Activated naive CD8-positive, alpha-beta T cell (primary cell): ENCODE measurements around the gene ZBTB25.

Experiments used
- H3K27ac Mint-ChIP-seq: one replicate; pipeline ENCODE4 v1.8.0; 2021; ENCODE audit warnings: mixed read lengths
- H3K27me3 Mint-ChIP-seq: one replicate; pipeline ENCODE4 v1.8.0; 2021; ENCODE audit warnings: mixed read lengths
- H3K36me3 Mint-ChIP-seq: one replicate; pipeline ENCODE4 v1.8.0; 2021; ENCODE audit warnings: mixed read lengths
- H3K4me1 Mint-ChIP-seq: one replicate; pipeline ENCODE4 v1.8.0; 2021; ENCODE audit warnings: low read depth, mixed read lengths
- H3K4me3 Mint-ChIP-seq: one replicate; pipeline ENCODE4 v1.8.0; 2021; ENCODE audit warnings: mild to moderate bottlenecking, mixed read lengths
- H3K9me3 Mint-ChIP-seq: one replicate; pipeline ENCODE4 v1.8.0; 2021; ENCODE audit warnings: low read depth, mixed read lengths

The ZBTB25 gene

GRCh38 chr14:64416348-64416932 is 87.2 kb downstream of the ZBTB25 start:
- Mint-ChIP-seq H3K9me3 (no peaks in the 10 kb centered on the region), H3K36me3 (peaks cover 25% of the 10 kb centered on the region), H3K27ac (no peak overlapping the region), H3K4me1 (peaks cover 7% of the 10 kb centered on the region), H3K4me3 (no peak overlapping the region), H3K27me3 (no peaks in the 10 kb centered on the region)

GRCh38 chr14:64412237-64412636 is 91.4 kb downstream of the ZBTB25 start:
- H3K4me1 Mint-ChIP-seq, result peaks cover 10% of the 10 kb centered on the region
- no peak overlapping the region for H3K27ac Mint-ChIP-seq
- H3K27me3 Mint-ChIP-seq, result no peaks in the 10 kb centered on the region
- no peaks in the 10 kb centered on the region for H3K9me3 Mint-ChIP-seq
- H3K36me3 Mint-ChIP-seq, result peaks cover 14% of the 10 kb centered on the region
- no peak overlapping the region for H3K4me3 Mint-ChIP-seq

- no peaks in the 10 kb centered on the region for H3K27me3 Mint-ChIP-seq
- H3K9me3 Mint-ChIP-seq, result no peaks in the 10 kb centered on the region
- H3K27ac Mint-ChIP-seq, result no peak overlapping the region
- no peak overlapping the region for H3K4me3 Mint-ChIP-seq
- H3K4me1 Mint-ChIP-seq, result peaks cover 10% of the 10 kb centered on the region
- H3K36me3 Mint-ChIP-seq, result peaks cover 19% of the 10 kb centered on the region
These were observed 92.6 kb downstream of the ZBTB25 start for GRCh38 chr14:64411001-64411400.

DNA sequence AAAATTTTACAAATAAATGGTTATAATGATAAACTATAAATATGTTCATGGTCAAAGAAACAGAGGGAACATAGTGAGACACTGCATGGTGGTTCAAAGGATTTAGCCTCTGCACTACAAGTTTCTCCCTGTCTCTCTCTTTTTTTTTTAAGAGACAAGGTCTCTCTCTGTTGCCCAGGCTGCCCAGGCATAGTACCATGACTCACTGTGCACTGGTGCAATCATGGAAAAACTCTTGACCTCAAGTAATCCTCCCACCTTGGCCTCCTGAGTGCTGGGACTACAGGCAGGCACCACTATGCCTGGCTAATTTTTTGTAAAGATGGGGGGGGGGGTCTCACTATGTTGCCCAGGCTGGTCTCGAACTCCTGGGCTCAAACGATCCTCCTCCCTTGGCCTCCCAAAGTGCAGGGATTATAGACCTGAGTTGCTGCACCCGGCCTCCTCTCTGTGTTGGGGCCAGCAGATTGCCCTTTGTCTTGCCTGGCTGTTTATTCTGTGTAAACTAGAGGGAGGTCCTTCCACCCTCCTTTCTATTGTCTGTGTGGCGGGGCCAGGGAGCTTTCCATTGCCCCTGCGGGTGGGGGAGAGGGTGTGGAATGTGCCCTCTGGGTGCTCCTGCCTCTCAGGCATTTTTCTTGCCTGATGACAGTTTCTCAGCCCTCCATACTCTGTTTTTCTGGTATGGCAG is 93.4 kb downstream of the ZBTB25 start:
- no peak overlapping the region for H3K4me3 Mint-ChIP-seq
- no peak overlapping the region for H3K27ac Mint-ChIP-seq
- peaks cover 10% of the 10 kb centered on the region for H3K4me1 Mint-ChIP-seq
- H3K36me3 Mint-ChIP-seq, result peaks cover 13% of the 10 kb centered on the region
- H3K27me3 Mint-ChIP-seq, result no peaks in the 10 kb centered on the region
- H3K9me3 Mint-ChIP-seq, result no peaks in the 10 kb centered on the region

GRCh38 chr14:64409126-64409920 is 94.3 kb downstream of the ZBTB25 start:
- Mint-ChIP-seq H3K36me3 (peaks cover 17% of the 10 kb centered on the region), H3K27ac (no peak overlapping the region), H3K27me3 (no peaks in the 10 kb centered on the region)

GRCh38 chr14:64407329-64407728 is 96.3 kb downstream of the ZBTB25 start:
- Mint-ChIP-seq H3K4me1 (peaks cover 12% of the 10 kb centered on the region), H3K9me3 (no peaks in the 10 kb centered on the region), H3K4me3 (no peak overlapping the region), H3K27me3 (no peaks in the 10 kb centered on the region), H3K27ac (no peak overlapping the region), H3K36me3 (peaks cover 23% of the 10 kb centered on the region)

More at GRCh38 chr14:64409126-64409920, 94.3 kb downstream of the ZBTB25 start:
- Mint-ChIP-seq H3K9me3 (no peaks in the 10 kb centered on the region), H3K4me1 (peaks cover 10% of the 10 kb centered on the region), H3K4me3 (no peak overlapping the region)

DNA sequence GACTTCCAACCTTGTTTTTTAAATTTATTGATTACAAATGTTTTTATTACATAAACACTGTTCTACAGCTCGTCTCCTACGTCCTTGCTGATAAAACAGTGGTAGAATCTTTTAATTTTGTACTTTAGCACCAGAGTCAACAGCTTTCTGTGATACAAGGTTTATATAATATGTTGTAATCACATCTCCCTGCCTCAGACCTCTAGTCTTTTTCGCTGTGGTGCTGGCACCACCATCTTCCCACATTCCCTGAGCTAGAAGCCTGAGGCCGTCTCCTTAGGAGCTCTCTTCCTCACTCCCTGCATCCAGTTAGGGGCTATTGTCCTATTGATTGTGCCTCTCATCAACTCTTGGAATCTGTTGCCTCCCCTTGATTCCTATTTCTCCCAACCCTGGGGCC is 98.3 kb downstream of the ZBTB25 start:
- Mint-ChIP-seq H3K36me3 (peaks cover 23% of the 10 kb centered on the region), H3K4me1 (peaks cover 2% of the 10 kb centered on the region), H3K27me3 (no peaks in the 10 kb centered on the region), H3K4me3 (no peak overlapping the region), H3K9me3 (no peaks in the 10 kb centered on the region), H3K27ac (no peak overlapping the region)

GRCh38 chr14:64401949-64402348 is 101.7 kb downstream of the ZBTB25 start:
- H3K36me3 Mint-ChIP-seq, result peaks cover 19% of the 10 kb centered on the region
- H3K27me3 Mint-ChIP-seq, result no peaks in the 10 kb centered on the region
- no peaks in the 10 kb centered on the region for H3K9me3 Mint-ChIP-seq
- H3K27ac Mint-ChIP-seq, result no peak overlapping the region
- no peak overlapping the region for H3K4me3 Mint-ChIP-seq
- H3K4me1 Mint-ChIP-seq, result peaks cover 2% of the 10 kb centered on the region

- no peaks in the 10 kb centered on the region for H3K9me3 Mint-ChIP-seq
- H3K4me1 Mint-ChIP-seq, result peaks cover 2% of the 10 kb centered on the region
- no peaks in the 10 kb centered on the region for H3K27me3 Mint-ChIP-seq
- H3K27ac Mint-ChIP-seq, result no peak overlapping the region
- no peak overlapping the region for H3K4me3 Mint-ChIP-seq
- peaks cover 15% of the 10 kb centered on the region for H3K36me3 Mint-ChIP-seq
These were observed 102.7 kb downstream of the ZBTB25 start for GRCh38 chr14:64400829-64401459.
